ENCODE results near the gene USP1. TPM values are rescaled to one million over a fixed set of nuclear protein-coding genes. Genes with fewer than 3 reads are reported as not detected.

Gene USP1
- total RNA-seq, 1 experiment from 2014 or later, result 64.6 TPM

DNA sequence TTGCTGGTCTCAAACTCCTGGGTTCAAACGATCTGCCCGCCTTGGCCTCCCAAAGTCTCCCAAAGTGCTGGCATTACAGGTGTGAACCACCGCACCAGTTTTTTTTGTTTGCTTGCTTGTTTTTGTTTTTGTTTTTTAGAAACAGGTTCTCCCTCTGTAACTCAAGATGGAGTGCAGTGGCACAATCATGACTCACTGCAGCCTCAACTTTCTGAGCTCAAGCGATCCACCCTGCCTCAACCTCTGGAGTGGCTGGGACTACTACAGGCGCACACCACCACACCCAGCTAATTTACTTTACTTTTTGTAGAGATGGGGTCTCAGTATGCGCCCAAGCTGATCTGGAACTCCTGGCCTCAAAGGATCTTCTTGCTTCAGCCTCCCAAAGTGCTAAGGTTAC is 47.3 kb upstream of the USP1 start:
- H4K8ac ChIP-seq (replicated peaks; ENCODE audit: insufficient read length, low read depth, low read length), result no peak overlapping the region
- H3K9me3 ChIP-seq (ENCODE audit: control insufficient read depth, low read depth, low read length), result no peaks in the 10 kb centered on the region
- H2BK5ac ChIP-seq (ENCODE audit: insufficient read length, low read length), result no peak overlapping the region
- no peak overlapping the region for H3K27ac ChIP-seq (ENCODE audit: insufficient read length, low read depth, low read length)
- H3K56ac ChIP-seq (ENCODE audit: insufficient read length, low read depth, low read length), result no peak overlapping the region
- H4K91ac ChIP-seq (ENCODE audit: insufficient read length, low read depth, low read length), result no peak overlapping the region
- no peak overlapping the region for H3K4ac ChIP-seq (ENCODE audit: low read depth, low read length)
- H3K27me3 Mint-ChIP-seq (ENCODE audit: low read depth), result peaks cover 7% of the 10 kb centered on the region
- H3K79me2 ChIP-seq (ENCODE audit: insufficient read depth, low read length), result no peaks in the 10 kb centered on the region
- no peak overlapping the region for H2BK20ac ChIP-seq (ENCODE audit: low read depth, low read length, poor library complexity, severe bottlenecking)
- no peaks in the 10 kb centered on the region for H3K4me1 ChIP-seq (ENCODE audit: insufficient read depth, low read length)
- no peak overlapping the region for H2AFZ ChIP-seq (ENCODE audit: low read length)
- H3K9me3 Mint-ChIP-seq, result no peaks in the 10 kb centered on the region
- peaks cover 12 to 17% of the 10 kb centered on the region in 2 experiments for H3K4me1 Mint-ChIP-seq
- H2BK120ac ChIP-seq (ENCODE audit: low read depth, low read length, poor library complexity, severe bottlenecking), result no peak overlapping the region
- H4K20me1 ChIP-seq (ENCODE audit: control insufficient read depth, insufficient read depth, insufficient read length), result no peaks in the 10 kb centered on the region
- no peak overlapping the region for H3K4me2 ChIP-seq (ENCODE audit: insufficient read depth, insufficient read length, low read length)
- H3K23ac ChIP-seq (ENCODE audit: insufficient read length, low read depth, low read length), result no peak overlapping the region
- H4K5ac ChIP-seq (ENCODE audit: insufficient read length, low read depth, low read length), result no peak overlapping the region
- H2BK12ac ChIP-seq (ENCODE audit: insufficient read length, low read depth, low read length), result no peak overlapping the region
- no peaks in the 10 kb centered on the region for H3K27me3 ChIP-seq (ENCODE audit: insufficient read depth, low read length)
- H3K14ac ChIP-seq (ENCODE audit: insufficient read depth, low read length), result no peak overlapping the region
- no peak overlapping the region for H3K4me3 Mint-ChIP-seq
- no peak overlapping the region for H3K18ac ChIP-seq (ENCODE audit: insufficient read length, low read depth, low read length)
- no CpG with 5 or more reads among the region's 6 CpGs for WGBS (ENCODE audit: extremely low coverage, insufficient read length, low lambda C conversion rate)
- H3K36me3 Mint-ChIP-seq (ENCODE audit: insufficient read depth in 1 of 3, low read depth in 3 of 3), result no peaks in the 10 kb centered on the region
- no peak overlapping the region for H2BK15ac ChIP-seq (ENCODE audit: low read depth, low read length)
- no peak for DNase-seq
- H3K79me1 ChIP-seq (ENCODE audit: insufficient read depth, low read depth, low read length, poor library complexity, severe bottlenecking), result no peaks in the 10 kb centered on the region
- no peak overlapping the region for H3K9ac ChIP-seq (ENCODE audit: extremely low read depth, insufficient read length, low read length)
- no peaks in the 10 kb centered on the region for H3K23me2 ChIP-seq (ENCODE audit: insufficient read length, low read depth, low read length, poor library complexity, severe bottlenecking)
- no peak overlapping the region for H2AK5ac ChIP-seq (ENCODE audit: insufficient read length, low read length)
- TF ChIP-seq, protein P1, sequence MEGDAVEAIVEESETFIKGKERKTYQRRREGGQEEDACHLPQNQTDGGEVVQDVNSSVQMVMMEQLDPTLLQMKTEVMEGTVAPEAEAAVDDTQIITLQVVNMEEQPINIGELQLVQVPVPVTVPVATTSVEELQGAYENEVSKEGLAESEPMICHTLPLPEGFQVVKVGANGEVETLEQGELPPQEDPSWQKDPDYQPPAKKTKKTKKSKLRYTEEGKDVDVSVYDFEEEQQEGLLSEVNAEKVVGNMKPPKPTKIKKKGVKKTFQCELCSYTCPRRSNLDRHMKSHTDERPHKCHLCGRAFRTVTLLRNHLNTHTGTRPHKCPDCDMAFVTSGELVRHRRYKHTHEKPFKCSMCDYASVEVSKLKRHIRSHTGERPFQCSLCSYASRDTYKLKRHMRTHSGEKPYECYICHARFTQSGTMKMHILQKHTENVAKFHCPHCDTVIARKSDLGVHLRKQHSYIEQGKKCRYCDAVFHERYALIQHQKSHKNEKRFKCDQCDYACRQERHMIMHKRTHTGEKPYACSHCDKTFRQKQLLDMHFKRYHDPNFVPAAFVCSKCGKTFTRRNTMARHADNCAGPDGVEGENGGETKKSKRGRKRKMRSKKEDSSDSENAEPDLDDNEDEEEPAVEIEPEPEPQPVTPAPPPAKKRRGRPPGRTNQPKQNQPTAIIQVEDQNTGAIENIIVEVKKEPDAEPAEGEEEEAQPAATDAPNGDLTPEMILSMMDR (conservative IDR thresholded peaks at IDR 0.05), result no peak
- no peak overlapping the region for H3T11ph ChIP-seq (ENCODE audit: low read length)
- H3K27ac Mint-ChIP-seq, result no peak overlapping the region

All from H9 (cell line).